KOPT-K1 (cell line): ENCODE results near the gene RFLNA.

Experiments used
- H3K27ac ChIP-seq: fragments of 200-600 bp; sonication (generic); 2 replicates; pipeline ENCODE4 v1.5.1; 2016; ENCODE audit warnings: antibody characterized with exemption, mild to moderate bottlenecking, low read depth, low read length; ENCODE audit not compliant: poor library complexity, severe bottlenecking
- H3K36me3 ChIP-seq: fragments of 200-600 bp; sonication (generic); 2 replicates; pipeline ENCODE4 v1.5.1; 2017; ENCODE audit warnings: antibody characterized with exemption, mild to moderate bottlenecking, low read length, moderate library complexity; ENCODE audit not compliant: insufficient read depth
- H3K9me3 ChIP-seq: fragments of 200-600 bp; sonication (generic); 2 replicates; pipeline ENCODE4 v1.5.1; 2017; ENCODE audit warnings: antibody characterized with exemption, low read length, mild to moderate bottlenecking; ENCODE audit not compliant: insufficient read depth, poor library complexity, severe bottlenecking

Gene RFLNA

GRCh38 chr12:124344022-124344421 is 49.1 kb downstream of the RFLNA start:
- Histone ChIP-seq H3K27ac (no peak overlapping the region), H3K36me3 (peaks cover 94% of the 10 kb centered on the region), H3K9me3 (no peaks in the 10 kb centered on the region)

- H3K27ac ChIP-seq: no peak overlapping the region
- no peaks in the 10 kb centered on the region for H3K9me3 ChIP-seq
- H3K36me3 ChIP-seq: peaks cover 98% of the 10 kb centered on the region
These were observed 49.6 kb downstream of the RFLNA start for GRCh38 chr12:124344526-124344925.

GRCh38 chr12:124345795-124346194 is 50.9 kb downstream of the RFLNA start:
- Histone ChIP-seq H3K36me3 (peaks cover 99% of the 10 kb centered on the region), H3K9me3 (no peaks in the 10 kb centered on the region), H3K27ac (no peak overlapping the region)

- no peaks in the 10 kb centered on the region for H3K9me3 ChIP-seq
- no peak overlapping the region for H3K27ac ChIP-seq
- peaks cover 99% of the 10 kb centered on the region for H3K36me3 ChIP-seq
These were observed 51.7 kb downstream of the RFLNA start for GRCh38 chr12:124346425-124347168.

DNA sequence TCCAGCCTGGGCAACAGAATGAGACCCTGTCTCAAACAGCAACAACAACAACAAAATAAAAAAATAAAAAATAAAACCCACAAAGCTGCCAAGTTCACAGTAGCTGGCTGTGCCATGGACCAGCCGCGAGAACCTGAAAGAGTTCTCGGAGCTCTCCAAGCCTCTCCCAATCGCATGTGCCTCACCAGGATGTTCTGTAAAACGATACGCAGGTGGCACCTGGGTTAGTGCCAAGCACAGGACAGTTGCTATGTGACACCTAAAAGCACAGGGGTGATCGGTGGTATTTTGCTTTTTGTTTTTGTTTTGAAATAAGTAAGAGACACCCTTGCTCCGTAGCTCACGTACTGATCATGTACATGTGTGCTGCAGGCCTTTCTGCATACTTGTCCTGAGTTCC is 52.4 kb downstream of the RFLNA start:
- H3K9me3 ChIP-seq: no peaks in the 10 kb centered on the region
- H3K36me3 ChIP-seq: peaks cover 99% of the 10 kb centered on the region
- H3K27ac ChIP-seq: no peak overlapping the region

DNA sequence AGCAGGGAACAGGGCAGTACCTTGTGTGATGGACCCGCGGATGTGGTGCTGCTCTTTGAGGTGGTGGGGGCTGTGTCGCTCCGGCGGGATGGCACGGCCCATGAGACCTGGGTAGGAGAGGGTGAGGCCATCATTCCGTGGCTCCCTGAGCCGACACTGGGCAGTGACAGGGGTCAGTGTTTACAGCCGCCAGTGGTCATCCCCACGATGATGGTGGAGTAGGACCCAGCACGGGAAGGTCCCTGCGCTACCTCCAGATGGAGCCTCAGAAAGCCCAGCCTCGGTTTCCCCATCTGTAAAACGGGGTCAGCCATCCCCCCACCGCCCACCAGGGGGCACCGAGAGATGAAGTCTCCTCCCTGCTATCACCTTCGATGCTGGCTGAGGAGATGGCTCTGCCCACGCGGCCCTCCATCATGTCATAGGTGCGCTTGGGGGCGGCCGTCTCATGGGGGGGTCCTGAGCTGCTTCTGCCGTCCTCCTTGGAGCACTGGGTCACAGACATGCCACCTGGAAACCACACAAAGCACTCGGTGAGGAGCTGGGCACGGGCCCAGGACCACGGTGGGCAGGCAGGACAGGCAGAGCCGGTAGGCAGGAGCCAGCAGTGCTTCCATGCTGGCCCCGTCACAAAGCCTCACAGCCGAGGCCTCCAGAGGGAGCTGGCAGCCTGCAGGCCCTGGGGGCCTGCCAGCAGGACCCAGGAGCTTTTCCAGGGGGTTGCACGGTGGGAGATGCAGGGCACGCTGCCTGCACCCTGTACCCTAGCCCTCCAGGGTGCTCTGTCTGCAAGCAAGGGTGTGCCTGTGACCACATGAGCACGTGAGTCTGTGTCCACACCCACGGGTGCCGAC is 53.1 kb downstream of the RFLNA start:
- no peak overlapping the region for H3K27ac ChIP-seq

GRCh38 chr12:124348659-124349380 is 53.9 kb downstream of the RFLNA start:
- Histone ChIP-seq H3K9me3 (no peaks in the 10 kb centered on the region), H3K27ac (no peak overlapping the region), H3K36me3 (peaks cover 99% of the 10 kb centered on the region)

More for the DNA sequence above, 53.1 kb downstream of the RFLNA start:
- H3K36me3 ChIP-seq: peaks cover 99% of the 10 kb centered on the region
- no peaks in the 10 kb centered on the region for H3K9me3 ChIP-seq

- Histone ChIP-seq H3K27ac (no peak overlapping the region), H3K9me3 (no peaks in the 10 kb centered on the region), H3K36me3 (peaks cover 99% of the 10 kb centered on the region)
These were observed 55.6 kb downstream of the RFLNA start for GRCh38 chr12:124350491-124350890.

GRCh38 chr12:124351422-124351821 is 56.5 kb downstream of the RFLNA start:
- Histone ChIP-seq H3K9me3 (no peaks in the 10 kb centered on the region), H3K27ac (no peak overlapping the region), H3K36me3 (peaks cover 99% of the 10 kb centered on the region)

GRCh38 chr12:124352257-124352656 is 57.4 kb downstream of the RFLNA start:
- Histone ChIP-seq H3K9me3 (no peaks in the 10 kb centered on the region), H3K27ac (no peak overlapping the region), H3K36me3 (peaks cover 99% of the 10 kb centered on the region)

DNA sequence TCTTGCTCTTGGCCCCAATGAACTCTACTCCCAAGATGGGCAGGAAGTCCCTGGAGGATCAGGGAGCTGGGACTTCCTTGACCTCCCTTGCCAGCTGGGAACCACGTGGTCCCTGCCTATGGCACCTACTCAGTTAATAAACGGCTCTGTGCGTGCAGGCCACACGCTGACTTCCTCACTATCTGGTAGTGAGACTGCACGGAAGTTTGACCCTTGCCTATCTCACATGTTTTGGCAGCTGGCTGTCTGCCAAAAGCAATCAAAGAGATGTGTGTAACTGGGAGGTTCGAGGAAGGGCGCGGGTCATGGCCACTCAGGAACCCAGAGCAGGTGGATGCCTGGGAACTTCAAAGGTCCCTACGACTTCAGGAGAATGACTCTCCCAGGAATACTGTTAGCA is 57.9 kb downstream of the RFLNA start:
- peaks cover 99% of the 10 kb centered on the region for H3K36me3 ChIP-seq
- no peaks in the 10 kb centered on the region for H3K9me3 ChIP-seq
- H3K27ac ChIP-seq: no peak overlapping the region

DNA sequence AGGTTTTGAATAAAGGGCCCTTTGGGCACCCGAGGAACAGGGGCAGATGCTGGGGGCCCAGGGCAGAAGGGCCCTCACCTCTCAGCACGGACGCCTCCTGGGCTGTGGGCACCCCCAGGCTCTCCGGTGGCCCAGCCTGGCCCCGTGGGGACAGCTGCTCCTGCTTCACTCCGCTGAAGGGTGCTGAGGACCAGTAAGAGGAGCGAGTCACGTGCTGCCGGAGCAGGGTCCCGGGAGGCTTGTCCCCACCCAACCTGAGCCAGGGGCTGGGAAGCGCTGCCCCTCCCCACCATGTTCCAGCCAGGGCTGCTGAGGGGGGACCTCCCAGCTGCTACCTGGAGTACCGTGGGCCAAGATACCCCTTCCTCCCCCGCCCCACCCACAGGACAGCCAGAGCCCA is 59.5 kb downstream of the RFLNA start:
- peaks cover 100% of the 10 kb centered on the region for H3K36me3 ChIP-seq
- no peak overlapping the region for H3K27ac ChIP-seq
- no peaks in the 10 kb centered on the region for H3K9me3 ChIP-seq

- Histone ChIP-seq H3K27ac (no peak overlapping the region), H3K36me3 (peaks cover 96% of the 10 kb centered on the region), H3K9me3 (no peaks in the 10 kb centered on the region)
These were observed 61.3 kb downstream of the RFLNA start for GRCh38 chr12:124356221-124356620.

DNA sequence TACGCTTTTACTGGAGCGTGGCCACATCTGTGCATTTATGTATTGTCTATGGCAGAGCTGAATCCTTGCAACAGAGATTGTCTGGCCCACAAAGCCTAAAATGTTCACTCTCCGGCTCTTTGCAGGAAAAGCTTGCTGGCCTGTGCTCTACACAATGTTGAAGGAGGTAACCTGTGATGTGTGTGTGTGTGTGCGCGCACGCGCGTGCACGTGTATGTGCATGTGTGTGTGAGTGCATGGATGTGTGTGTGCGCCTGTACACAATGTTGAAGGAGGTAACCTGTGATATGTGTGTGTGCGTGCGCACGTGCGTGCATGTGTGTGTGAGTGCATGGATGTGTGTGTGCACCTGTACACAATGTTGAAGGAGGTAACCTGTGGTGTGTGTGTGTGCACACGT is 62.7 kb downstream of the RFLNA start:
- H3K36me3 ChIP-seq: peaks cover 96% of the 10 kb centered on the region

DNA sequence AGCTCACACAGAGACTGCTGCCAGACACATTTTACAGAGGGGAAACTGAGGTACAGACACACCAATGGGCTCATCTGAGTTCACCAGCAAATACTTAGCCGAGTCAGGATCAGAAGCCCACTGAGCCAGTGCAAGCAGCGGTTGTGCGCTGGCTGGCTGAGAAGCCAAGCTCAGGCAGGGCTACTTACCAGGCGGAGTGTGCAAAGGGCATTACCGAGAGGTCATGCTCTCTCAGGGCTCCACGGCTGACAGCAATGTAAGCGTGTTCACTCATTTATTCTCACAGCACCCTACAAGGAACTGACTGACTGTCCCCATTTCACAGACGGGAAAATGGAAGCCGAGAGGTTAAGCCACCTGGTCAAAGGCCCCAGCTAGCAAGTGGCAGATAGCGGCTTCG is 63.7 kb downstream of the RFLNA start:
- no peak overlapping the region for H3K27ac ChIP-seq
- H3K9me3 ChIP-seq: no peaks in the 10 kb centered on the region
- peaks cover 95% of the 10 kb centered on the region for H3K36me3 ChIP-seq

More for the DNA sequence above, 62.7 kb downstream of the RFLNA start:
- Histone ChIP-seq H3K9me3 (no peaks in the 10 kb centered on the region), H3K27ac (no peak overlapping the region)
